Stimulated activated CD8-positive, alpha-beta memory T cell treated with anti-CD3 and anti-CD28 coated beads, Interleukin-2, amount 100 ng/mL, for 48 hours (primary cell): ENCODE results near the gene KRTAP12-1.
"Not testable (repeated sequence)": the region's sequence is repeated elsewhere in the genome, so short reads cannot be mapped to it uniquely, and the experiment has no call there.

Experiments used
- DNase-seq, 2 donors: peaks; one replicate each; pipeline ENCODE4 v3.0.0-alpha.2; 2020; ENCODE audit warnings: low read depth in 2 of 2

The KRTAP12-1 gene

DNA sequence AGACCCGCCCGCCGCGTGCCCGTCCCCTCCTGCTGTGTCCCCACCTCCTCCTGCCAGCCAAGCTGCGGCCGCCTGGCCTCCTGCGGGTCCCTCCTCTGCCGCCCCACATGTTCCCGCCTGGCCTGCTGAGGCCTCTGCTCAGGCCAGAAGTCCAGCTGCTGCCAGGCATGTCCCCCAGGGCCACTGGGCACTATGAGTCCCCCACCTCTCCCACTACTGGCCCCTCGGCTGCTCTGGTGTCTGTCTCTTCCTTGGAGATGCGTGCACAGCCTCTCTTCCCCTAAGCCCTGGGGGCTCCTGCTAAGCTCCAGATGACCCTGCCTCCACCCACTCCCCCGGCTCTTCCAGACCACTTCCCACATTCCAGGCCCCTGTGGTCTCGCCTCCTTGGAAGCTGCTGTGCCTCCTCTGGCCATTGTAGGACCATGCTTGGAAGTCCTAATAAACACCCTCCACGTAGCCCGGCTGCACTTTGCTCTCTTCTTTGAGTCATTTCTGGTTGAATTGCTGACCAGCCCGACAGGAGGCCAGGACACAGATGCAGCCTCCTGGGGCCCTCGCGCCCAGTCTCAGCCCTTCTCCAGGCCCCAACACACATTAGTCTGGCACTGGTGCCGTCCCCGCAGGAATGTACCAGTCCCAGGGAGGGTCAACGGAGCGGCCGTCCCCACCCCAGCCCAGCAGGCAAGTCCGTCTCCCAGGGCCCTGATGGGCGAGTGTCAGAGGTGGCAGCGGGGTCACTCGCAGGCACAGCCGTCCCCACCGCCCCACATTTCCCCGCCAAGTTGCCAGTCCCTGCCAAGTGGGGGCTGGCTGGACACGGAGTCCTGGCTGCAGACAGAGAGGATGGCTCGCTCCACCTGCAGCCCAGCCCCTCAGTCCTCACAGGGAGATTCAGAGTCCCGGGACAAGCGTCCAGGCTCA lies 16.1 kb upstream of the KRTAP12-1 start:
- DNase-seq = no peak

DNA sequence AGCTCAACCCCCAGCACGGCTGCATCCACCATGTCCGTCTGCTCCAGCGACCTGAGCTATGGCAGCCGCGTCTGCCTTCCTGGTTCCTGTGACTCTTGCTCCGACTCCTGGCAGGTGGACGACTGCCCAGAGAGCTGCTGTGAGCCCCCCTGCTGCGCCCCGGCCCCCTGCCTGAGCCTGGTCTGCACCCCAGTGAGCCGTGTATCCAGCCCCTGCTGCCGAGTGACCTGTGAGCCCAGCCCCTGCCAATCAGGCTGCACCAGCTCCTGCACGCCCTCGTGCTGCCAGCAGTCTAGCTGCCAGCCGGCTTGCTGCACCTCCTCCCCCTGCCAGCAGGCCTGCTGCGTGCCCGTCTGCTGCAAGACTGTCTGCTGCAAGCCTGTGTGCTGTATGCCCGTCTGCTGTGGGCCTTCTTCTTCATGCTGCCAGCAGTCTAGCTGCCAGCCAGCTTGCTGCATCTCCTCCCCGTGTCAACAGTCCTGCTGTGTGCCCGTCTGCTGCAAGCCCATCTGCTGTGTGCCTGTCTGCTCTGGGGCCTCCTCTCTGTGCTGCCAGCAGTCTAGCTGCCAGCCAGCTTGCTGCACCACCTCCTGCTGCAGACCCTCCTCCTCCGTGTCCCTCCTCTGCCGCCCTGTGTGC lies 15.3 kb upstream of the KRTAP12-1 start, which contains the start of gene KRTAP10-12:
TSS of gene KRTAP10-12 (plus strand) at position 1 of the 639 bp plus-strand sequence. CDS start at position 31, 30 bp downstream.
- not testable (repeated sequence) for DNase-seq

DNA sequence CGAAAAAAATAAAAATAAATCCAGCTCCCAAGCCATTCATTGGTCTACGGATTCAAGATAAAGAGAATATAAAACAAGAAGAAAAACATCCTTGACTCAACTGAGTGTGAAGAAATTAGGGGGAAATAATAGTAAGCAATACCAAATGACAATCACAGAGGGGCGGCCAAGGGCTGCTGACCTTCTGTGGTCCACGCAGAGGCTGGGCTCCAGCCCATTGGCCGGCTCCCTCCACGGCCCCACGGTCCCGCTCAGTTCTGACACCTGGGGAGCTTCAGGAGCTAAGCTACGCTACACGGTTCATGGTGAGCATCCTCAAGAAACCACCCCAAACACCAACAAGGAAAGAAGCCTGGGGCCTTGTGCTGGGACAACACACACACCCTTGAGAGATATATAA lies 14.6 kb upstream of the KRTAP12-1 start:
- DNase-seq = no peak

DNA sequence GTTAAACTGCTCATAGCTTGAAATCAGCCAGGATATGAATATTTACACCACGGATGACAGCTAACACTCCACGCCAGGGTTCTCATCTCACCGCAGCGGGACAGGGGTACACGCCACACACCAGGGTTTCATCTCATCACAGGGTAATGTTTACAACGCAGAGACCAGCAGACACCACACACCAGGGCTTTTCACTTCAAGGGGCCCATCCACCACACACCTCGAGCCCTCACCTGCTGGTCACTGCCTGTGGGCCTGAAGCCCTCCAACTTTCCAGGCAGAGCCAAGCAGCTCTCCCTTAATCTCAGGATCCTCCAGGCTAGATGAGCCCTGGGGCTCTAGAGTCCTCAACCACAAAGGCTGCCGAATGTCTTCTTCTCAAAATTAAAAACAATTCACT lies 13.7 kb upstream of the KRTAP12-1 start:
- DNase-seq = no peak

DNA sequence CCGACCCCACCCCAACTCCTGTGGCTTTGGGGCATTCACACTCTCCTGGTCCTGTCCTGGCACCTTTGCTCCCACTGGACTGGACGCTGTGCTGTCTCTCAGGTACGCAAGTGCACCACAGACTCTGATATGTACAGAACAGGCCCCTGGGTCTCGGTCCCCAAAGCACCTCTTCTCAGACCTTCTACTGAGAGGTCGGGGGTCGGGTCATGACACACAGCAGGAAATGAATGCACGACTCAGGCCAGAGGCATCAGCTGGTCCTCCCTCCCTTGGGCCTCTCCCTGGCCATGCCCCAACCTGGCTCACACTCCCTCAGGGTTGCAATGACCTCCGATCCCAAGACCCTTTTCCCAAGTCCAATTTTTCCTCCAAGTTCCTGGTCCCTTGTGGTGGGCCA lies 13.2 kb upstream of the KRTAP12-1 start:
- no peak for DNase-seq

DNA sequence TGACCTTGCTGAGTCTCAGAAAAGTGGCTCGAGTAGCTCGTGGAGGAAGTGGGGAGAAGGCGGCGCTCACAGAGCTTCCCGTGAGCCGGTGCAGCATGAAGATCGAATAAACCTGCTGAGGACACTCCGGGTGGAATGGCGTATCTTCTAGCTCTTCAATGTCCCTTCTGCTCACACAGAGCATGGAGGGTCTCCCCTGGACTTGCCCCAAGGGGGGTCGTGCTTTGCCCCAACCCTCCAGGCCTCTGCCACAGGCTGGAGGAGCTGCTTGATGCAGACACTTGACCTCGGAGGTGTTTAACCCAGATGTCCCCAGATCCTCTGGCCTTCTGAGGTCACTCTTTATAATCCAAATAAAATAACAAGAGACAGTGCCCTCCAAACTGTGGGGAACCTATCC lies 12.8 kb upstream of the KRTAP12-1 start:
- no peak for DNase-seq

DNA sequence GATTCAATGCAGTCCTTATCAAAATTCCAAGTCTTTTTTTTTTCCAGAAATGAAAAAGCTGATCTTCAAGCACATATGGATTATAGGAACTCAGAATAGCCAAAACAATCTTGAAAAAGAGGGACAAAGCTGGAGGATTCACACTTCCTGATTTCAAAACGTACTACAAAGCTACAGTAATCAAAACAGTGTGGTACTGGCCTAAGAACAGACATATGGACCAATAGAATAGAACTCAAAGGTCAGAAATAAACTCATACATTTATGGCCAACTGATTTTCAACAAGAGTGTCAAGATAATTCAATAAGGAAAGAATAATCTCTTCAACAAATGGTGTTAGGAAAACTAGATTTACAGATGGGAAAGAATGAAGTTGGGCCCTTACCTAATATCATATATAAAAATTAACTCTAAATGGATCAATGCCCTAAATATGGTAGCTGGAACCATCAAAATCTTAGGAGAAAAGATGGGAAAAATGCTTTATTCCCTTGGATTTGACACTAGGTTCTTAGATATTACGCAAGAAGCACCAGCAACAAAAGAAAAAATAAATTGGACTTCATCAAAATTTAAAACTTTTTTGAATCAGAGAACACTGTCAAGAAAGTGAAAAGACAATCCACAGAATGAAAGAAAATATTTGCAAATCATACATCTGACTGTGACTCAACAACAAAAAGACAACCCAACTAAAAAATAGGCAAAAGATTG lies 11.0 kb upstream of the KRTAP12-1 start:
- no peak for DNase-seq

DNA sequence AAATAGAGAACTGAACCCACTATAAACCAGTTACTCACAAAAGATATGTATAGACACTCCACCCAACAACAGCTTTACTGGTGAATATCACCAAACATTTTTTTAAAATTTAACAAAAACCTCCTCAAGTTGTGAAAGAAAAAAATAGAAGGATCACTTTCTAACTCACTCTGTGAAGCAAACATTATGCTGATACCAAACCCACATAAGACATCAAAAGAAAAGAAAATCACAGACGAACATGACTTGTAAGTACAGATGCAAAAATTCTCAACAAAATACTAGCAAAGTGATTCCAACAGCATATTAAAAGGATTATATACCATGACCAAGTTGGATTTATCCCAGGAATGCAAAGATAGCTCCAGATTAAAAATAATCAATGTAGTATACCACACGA lies 9.7 kb upstream of the KRTAP12-1 start:
- DNase-seq = no peak

DNA sequence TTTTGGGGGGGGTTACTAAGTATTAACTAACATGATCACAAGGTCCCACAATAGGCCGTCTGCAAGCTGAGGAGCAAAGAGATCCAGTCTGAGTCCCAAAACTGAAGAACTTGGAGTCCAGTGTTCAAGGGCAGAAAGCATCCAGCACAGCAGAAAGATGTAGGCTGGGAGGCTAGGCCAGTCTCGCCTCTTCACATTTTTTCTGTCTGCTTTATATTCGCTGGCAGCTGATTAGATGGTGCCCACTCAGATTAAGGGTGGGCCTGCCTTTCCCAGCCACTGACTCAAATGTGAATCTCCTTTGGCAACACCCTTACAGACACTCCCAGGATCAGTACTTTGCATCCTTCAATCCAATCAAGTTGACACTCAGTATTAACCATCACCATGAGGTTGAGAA lies 7.8 kb upstream of the KRTAP12-1 start:
- DNase-seq = not testable (repeated sequence)

DNA sequence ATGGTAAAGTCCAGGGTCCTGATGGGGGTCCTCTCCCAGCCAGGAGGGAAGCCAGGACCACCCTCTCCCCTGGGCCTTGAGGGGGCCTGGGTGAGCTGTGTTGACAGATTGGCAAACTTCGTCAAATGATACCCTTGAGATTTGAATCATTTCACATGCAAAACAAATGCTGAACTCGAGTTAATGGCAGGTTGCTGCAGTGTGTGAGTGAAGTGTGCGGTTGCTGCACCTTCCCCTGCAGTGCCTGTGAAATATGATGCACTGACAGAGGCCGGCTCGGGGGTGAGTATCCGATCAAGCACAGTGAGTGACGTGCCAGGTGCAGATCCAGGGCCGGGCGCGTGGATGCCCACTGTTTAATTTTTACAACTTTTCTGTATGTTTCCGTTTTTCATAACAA lies 5.7 kb upstream of the KRTAP12-1 start:
- no peak for DNase-seq

DNA sequence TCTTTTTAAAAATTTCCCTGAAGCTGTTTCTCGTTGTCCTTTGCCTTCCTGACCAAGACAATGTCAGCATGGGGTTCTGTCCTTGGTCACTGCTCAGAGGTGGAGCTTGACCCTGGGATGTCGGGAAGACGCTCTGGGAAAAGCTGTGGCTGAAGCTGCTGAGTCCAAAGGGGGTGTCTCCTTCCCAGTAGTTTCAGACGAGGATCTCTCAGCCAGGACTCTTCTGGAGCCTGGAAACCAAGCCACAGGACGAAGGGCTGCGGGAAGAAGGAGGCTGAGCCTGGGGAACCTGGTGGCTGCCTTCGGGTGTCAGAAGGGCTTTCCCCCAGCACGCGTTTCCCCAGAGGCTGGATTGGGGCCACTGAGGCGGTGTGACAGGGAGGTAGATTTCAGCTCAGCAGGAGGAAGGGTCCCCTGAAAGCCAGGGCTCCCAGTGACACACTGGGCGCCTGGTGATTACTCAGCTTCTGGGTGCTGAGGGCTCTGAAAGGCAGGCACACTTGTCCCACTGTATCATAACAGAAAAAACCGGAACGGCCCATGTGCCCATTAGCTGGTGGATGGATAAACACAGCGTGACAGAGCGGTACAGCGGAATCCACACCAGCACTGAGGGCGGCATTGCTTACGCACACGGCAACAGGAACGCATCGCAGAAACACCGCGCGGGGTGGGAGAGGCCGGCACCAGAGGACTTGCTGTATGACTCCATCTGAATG lies 5.0 kb upstream of the KRTAP12-1 start:
- no peak for DNase-seq

DNA sequence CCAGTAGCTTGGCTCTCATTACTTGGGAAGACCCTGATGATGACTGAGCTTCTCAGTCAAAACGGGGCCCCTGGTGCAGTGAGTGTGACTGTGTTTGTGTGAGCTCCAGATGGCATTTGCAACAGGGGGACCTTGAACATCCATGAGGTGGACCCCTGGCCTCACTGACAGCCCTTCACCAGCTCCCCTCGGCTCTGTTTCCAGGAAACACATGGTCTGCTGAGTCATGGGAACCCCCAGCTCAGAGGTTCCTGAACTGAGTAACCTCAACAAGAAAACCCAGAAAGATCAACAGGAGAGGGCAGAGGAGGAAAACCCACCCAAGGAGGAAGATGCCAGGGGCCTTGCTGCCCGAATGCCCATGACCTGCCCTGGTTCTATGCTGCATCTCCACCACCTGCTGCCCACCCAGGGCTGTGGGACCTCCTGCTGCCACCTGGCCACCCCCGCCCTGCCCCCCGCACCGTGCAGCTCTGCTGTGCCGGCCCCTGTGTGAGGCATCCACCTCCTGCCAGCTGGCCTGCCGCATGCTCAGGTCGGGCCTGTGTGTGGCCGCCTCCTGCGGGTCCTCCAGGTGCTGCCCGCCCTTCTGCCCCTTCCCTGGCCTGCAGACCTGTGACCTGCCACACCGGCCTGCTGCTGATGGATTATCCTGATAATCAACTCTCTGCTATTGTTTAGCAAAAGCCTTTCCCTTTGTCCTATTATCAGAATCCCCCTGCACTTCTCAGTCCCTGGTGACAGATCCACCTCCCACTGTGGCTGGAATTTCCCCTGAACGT lies 4.2 kb upstream of the KRTAP12-1 start:
- DNase-seq = no peak

DNA sequence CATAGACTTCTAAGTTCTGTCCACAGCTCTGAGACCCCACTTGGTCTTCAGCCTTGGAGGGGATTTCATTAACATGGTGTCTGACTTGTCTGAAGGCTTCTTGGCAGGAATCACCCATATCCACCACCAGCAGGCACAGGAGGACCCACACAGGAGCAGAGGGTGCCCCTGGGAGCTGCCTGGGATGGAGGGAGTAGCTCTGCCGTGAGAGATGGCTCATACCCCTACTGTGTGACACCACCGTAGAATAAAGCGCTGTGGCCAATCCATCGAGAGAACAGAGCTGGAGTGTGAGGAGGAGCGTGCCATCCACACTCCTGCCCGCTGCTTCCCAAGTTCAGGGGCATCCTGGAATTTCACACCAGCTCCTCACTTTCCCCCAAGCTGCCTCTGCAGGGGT lies 3.1 kb upstream of the KRTAP12-1 start:
- DNase-seq = not testable (repeated sequence)

DNA sequence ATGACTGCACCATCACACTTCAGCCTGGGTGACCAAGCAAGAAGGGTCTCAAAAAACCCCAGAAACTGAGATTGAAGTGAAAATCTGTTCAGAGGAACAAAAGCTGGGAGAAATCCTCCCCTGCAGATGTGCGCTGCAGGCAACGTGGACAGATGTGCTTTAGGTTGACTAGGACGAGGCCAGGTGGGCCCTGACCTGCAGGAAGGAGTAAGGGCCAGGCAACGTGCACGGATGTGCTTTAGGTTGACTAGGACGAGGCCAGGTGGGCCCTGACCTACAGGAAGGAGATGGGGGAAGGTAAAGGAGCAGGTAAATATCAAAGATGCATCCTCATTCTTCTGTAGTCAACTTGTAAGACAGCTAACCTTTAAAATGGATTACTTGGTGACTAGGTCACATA lies 2.5 kb upstream of the KRTAP12-1 start:
- no peak for DNase-seq

DNA sequence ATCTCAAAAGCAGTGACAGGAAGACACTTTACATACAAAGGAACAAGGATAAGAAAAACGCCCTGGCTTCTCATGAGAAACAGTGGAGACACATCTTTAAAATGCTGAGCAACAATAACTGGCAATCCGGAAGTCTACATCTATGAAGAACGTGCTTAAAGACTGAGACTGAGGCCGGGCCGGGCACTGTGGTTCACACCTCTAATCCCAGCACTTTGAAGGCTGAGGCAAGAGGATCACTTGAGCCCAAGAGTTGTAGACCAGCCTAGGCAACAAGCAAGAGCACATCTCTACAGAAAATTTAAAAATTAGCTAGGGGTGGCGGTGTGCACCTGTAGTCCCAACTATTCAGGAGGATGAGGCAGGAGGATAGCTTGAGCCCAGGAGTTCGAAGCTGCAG lies 2.1 kb upstream of the KRTAP12-1 start:
- DNase-seq = no peak

DNA sequence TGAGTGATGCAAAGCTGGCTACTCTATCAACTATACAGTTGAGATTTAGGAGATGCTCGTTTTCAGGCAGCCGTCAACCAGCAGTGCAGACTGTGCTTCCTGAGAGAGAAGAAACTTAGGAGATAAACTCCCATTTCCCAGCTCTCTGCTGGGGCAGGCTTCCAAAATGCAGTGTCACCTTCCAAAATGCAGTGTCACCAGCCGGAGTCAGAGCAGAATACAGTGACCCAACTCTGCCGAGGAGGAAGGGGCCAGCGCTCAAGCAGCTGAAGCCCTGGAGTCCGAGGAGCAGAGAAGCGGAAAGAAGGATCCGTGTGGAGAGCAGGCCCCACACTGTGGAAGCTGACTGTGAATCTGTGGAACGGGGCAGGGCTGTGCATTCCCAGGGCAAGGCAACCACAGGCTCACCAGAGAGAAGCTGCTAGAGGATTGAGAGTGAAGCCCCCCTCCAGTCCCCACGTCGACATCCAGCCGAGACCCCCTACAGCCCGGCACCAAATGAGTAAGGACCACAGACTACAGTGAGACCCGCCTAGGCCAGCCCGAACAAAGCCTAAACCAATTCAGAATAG lies 703 bp upstream of the KRTAP12-1 start:
- no peak for DNase-seq

DNA sequence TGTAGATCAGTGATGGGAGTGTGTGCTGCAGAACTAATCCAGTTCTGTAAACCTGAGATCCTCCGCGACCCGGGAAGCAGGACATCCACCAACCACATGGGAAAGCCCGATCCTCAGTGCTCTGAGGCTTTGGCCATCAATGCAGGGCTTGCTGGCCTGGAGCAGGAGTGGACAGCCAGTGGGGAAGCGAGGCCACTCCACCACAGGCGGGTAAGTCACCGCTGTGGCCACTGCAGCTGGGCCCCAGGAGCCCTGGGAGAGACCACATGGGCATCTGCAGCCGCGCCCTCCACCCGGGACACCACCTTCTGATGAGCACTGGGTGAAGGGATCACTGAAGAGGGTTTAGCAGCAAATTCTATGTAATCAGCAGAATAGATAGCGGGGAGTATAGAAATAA lies 811 bp downstream of the KRTAP12-1 start:
- no peak for DNase-seq

DNA sequence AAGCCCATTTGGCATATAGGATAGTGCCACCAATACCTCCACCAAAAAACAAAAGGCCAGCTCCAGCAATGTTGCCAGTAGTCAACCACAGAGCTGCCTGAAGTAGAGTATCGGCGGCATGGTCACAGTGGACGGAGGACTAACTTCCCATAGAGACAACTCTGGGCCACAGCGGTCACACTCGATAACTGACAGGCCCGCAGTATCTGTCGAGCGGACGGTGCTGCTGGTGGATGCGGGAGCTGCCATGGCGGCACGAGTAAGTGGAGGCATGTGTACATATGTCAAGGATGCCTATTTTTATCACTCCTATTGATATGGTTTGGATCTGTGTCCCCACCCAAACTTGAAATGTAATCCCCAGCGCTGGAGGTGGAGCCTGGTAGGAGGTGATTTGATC lies 4.1 kb downstream of the KRTAP12-1 start:
- no peak for DNase-seq

DNA sequence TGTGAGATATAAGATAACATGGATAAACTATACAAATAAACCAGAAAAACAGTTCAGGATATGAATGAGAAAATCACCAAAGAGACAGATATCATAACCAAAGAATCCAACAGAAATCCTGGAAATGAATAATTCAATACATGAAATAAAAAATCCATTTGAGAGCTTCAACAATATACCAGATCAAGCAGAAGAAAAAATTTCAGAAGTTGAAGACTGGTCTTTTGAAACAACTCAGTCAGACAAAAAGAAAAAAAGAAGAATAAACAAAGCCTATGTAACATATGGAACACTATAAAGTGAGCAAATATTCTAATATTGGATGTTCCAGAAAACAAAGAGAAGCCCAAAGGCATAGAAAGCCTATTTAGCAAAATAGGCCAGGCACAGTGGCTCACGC lies 10.1 kb downstream of the KRTAP12-1 start:
- DNase-seq = no peak

DNA sequence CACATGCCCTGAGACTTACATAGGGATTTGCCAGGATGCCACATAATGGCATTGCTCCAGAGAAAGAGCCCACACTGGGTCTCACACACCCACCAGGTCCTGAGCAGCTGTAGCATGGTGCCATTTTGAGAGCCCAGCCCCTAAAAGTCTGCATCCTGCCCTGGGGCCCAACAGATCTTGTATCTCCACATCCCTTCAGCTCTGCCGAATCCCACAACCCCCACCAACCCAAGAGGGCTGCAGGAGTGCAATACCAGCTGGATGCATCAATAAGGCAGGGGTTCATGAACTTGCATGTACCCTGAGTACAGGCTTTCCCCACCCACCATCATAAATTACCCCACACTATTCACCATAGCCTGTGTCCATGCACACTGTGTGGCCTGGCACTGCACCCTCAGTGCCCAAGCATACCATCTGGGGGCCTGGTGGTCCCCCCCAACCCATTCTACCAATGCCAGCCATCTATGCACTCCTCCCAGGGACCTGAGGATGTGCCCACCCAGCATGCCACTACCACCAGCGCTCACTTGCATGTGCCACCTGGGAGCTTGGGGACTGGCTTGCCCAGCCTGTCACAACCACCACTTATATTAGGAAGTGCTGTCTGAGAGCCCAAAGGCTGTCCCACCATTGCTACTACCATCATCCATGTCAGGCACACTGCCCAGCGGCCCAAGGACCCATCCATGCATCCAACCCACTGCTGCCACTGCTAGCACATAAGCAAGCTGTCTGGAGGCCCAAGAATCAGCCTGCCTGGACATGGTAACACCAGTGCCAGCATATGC lies 11.1 kb downstream of the KRTAP12-1 start:
- no peak for DNase-seq
